Colonic mucosa (tissue), 4 donors: ENCODE data around the gene LHFPL6. TPM values are rescaled to one million over a fixed set of nuclear protein-coding genes. Genes with fewer than 3 reads are reported as not detected.

Experiments used
- DNase-seq: peaks from one replicate; pipeline ENCODE4 v3.0.0-alpha.2; 2020
- H3K27ac ChIP-seq: fragments of 200-600 bp; one replicate; pipeline ENCODE4 v1.8.0; 2021
- H3K27me3 ChIP-seq: fragments of 200-600 bp; one replicate; pipeline ENCODE4 v1.8.0; 2021
- H3K36me3 ChIP-seq: fragments of 200-600 bp; one replicate; pipeline ENCODE4 v1.8.0; 2021
- H3K4me1 ChIP-seq: fragments of 200-600 bp; one replicate; pipeline ENCODE4 v1.8.0; 2021; ENCODE audit warnings: mild to moderate bottlenecking
- H3K4me3 ChIP-seq: fragments of 200-600 bp; one replicate; pipeline ENCODE4 v1.8.0; 2021
- H3K9ac ChIP-seq, 2 donors: one replicate each; pipeline ENCODE4 v1.7.0; 2013; ENCODE audit warnings: control low read depth in 2 of 2, low read depth in 2 of 2, low read length in 2 of 2
- H3K9me3 ChIP-seq: fragments of 200-600 bp; one replicate; pipeline ENCODE4 v1.8.0; 2021
- CTCF ChIP-seq: fragments of 200-600 bp; IDR thresholded peaks from one replicate; pipeline ENCODE4 v1.8.0; 2022; ENCODE audit warnings: antibody characterized with exemption, mild to moderate bottlenecking
- intact Hi-C: fragments of 100-400 bp; cut with DNase I; formaldehyde crosslinking; loops from one replicate; pipeline ENCODE4 v1.14.1; 2022
- total RNA-seq, 2 donors: library from RNA; stranded (reverse); fragmentation: NEBNext Ultra II Directional in 1 of 2; extraction: Animal tissue kit (Norgen Biotek cat#: 25700) in 1 of 2; gene quantifications; one replicate each; pipeline ENCODE4 v1.2.1, GENCODE V29; 2021
- donor health status: healthy.
- donor health status: DM: no; HTN: no; CAD: no.
- donor health status: DM: no; HTN: no; CAD: no.

Gene LHFPL6
- total RNA-seq, 2 donors from 2014 or later: 4.3 to 10.1 TPM

GRCh38 chr13:39462428-39462827 lies 140.6 kb downstream of the LHFPL6 start:
- Histone ChIP-seq H3K36me3 (no peaks in the 10 kb centered on the region), H3K4me3 (no peak overlapping the region), H3K9me3 (no peaks in the 10 kb centered on the region), H3K9ac (no peak overlapping the region), H3K27ac (no peak overlapping the region), H3K27me3 (no peaks in the 10 kb centered on the region), H3K4me1 (no peaks in the 10 kb centered on the region)
- TF ChIP-seq CTCF: no peak
- intact Hi-C loops: no loop called here
- no peak for DNase-seq

GRCh38 chr13:39461685-39462266 lies 141.2 kb downstream of the LHFPL6 start:
- Histone ChIP-seq H3K36me3 (no peaks in the 10 kb centered on the region), H3K27ac (no peak overlapping the region), H3K9ac (no peak overlapping the region), H3K4me1 (no peaks in the 10 kb centered on the region), H3K9me3 (no peaks in the 10 kb centered on the region), H3K4me3 (no peak overlapping the region), H3K27me3 (no peaks in the 10 kb centered on the region)
- intact Hi-C loops: no loop called here
- no peak for TF ChIP-seq CTCF
- DNase-seq: no peak

DNA sequence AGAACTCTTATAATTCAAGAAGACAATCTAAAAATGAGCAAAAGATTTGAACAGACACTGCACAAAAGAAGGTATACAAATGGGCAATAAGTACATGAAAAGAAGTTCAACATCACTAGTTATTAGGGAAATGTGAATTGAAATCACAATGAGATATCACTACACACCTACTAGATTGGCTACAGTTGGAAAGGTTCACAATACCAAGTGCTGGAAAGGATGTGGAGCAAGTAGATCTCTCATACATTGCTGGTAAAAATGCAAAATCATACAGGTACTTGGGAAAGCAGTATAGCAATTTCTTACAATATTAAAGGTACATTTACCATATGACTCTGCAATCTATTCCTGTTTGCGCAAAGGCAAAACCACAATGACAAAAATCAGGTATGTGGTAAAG lies 145.7 kb downstream of the LHFPL6 start:
- Histone ChIP-seq H3K36me3 (no peaks in the 10 kb centered on the region), H3K9me3 (no peaks in the 10 kb centered on the region), H3K27me3 (no peaks in the 10 kb centered on the region), H3K4me1 (no peaks in the 10 kb centered on the region), H3K4me3 (no peak overlapping the region), H3K9ac (no peak overlapping the region), H3K27ac (no peak overlapping the region)
- no peak for TF ChIP-seq CTCF
- DNase-seq: no peak
- intact Hi-C loops: no loop called here

DNA sequence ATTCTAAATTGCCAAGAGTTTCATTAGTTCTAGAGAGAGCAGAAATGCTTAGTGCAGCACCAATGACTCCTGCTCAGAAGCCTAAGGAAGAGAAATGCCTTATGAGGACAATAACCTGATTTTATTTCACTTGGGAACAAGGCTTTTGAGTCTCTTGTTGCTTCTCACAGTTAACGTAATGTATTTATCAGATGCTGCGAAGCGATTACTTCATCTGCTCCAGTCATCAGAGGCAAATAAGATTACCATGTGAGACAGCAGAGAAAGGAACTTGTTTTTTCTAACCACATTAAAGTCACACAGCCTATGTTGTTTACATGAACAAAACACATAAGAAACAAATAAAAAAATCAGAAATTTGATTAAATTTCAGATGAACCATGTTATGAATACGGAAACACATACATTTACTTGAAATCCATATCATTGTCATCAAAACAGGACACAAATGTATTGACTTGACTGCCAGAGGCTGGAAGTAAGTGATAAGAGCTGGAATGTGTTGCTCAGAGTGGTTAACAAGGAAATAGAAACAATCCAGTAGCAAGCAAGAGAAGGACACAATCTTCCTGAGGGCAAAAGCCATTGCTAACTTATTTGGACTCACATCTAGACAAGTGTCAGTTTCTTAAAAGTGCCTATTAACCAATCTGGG lies 147.3 kb downstream of the LHFPL6 start:
- Histone ChIP-seq H3K36me3 (no peaks in the 10 kb centered on the region), H3K9ac (no peak overlapping the region), H3K4me3 (no peak overlapping the region), H3K4me1 (no peaks in the 10 kb centered on the region), H3K27me3 (no peaks in the 10 kb centered on the region), H3K27ac (no peak overlapping the region), H3K9me3 (no peaks in the 10 kb centered on the region)
- DNase-seq: no peak
- TF ChIP-seq CTCF: no peak
- intact Hi-C loops: no loop called here

GRCh38 chr13:39452834-39453233 lies 150.2 kb downstream of the LHFPL6 start:
- no peak overlapping the region for H3K4me3 ChIP-seq
- no peaks in the 10 kb centered on the region for H3K9me3 ChIP-seq
- no peak overlapping the region for H3K9ac ChIP-seq
- no peaks in the 10 kb centered on the region for H3K27me3 ChIP-seq
- DNase-seq: no peak
- intact Hi-C loops: no loop called here
- no peak for TF ChIP-seq CTCF
- H3K4me1 ChIP-seq: no peaks in the 10 kb centered on the region
- H3K27ac ChIP-seq: no peak overlapping the region
- H3K36me3 ChIP-seq: no peaks in the 10 kb centered on the region
